Neural crest cell (in vitro differentiated cells): ENCODE measurements around the gene MBOAT1. TPM values are rescaled to one million over a fixed set of nuclear protein-coding genes. Genes with fewer than 3 reads are reported as not detected.
A peak's percentile ranks its signal among the peaks of the same experiment; 100 is the strongest.

Experiments
- DNase-seq: peaks from one replicate; pipeline ENCODE4 v3.0.0; 2021; ENCODE audit warnings: low read depth, mixed read lengths, low spot score
- H3K27ac Mint-ChIP-seq: one replicate; pipeline ENCODE4 v1.8.0; 2021; ENCODE audit warnings: mild to moderate bottlenecking, mixed read lengths; ENCODE audit not compliant: unreplicated experiment
- H3K27me3 Mint-ChIP-seq: 2 replicates; pipeline ENCODE4 v1.8.0; 2021; ENCODE audit warnings: low read depth, mild to moderate bottlenecking, mixed read lengths
- H3K36me3 Mint-ChIP-seq: 2 replicates; pipeline ENCODE4 v1.8.0; 2021; ENCODE audit warnings: low read depth, mild to moderate bottlenecking, mixed read lengths
- H3K4me1 Mint-ChIP-seq: 2 replicates; pipeline ENCODE4 v1.8.0; 2021; ENCODE audit warnings: mixed read lengths
- H3K4me3 Mint-ChIP-seq: one replicate; pipeline ENCODE4 v1.8.0; 2021; ENCODE audit warnings: mild to moderate bottlenecking, mixed read lengths
- H3K9me3 Mint-ChIP-seq: 2 replicates; pipeline ENCODE4 v1.8.0; 2021; ENCODE audit warnings: mixed read lengths
- CTCF ChIP-seq: fragments of 200-600 bp; sonication (generic); conservative IDR thresholded peaks from 2 replicates; pipeline ENCODE4 v1.5.0; 2021; ENCODE audit warnings: antibody characterized with exemption, mild to moderate bottlenecking
- total RNA-seq: library from RNA; stranded (reverse); gene quantifications from 2 replicates; pipeline ENCODE4 v1.2.1, GENCODE V29; 2021

MBOAT1 gene
- total RNA-seq, 1 donor from 2014 or later: 11.4 TPM

GRCh38 chr6:20159781-20160540 is 52.3 kb downstream of the MBOAT1 start:
- peak overlapping the region; percentile 5 for H3K27ac Mint-ChIP-seq
- no peak for DNase-seq

GRCh38 chr6:20159098-20159497 is 53.2 kb downstream of the MBOAT1 start:
- Mint-ChIP-seq H3K36me3 (no peaks in the 10 kb centered on the region), H3K9me3 (peaks cover 2% of the 10 kb centered on the region), H3K4me1 (peaks cover 28% of the 10 kb centered on the region), H3K27ac (no peak overlapping the region), H3K27me3 (no peaks in the 10 kb centered on the region), H3K4me3 (no peak overlapping the region)
- TF ChIP-seq CTCF: no peak
- DNase-seq: no peak

More at GRCh38 chr6:20159781-20160540, 52.3 kb downstream of the MBOAT1 start:
- TF ChIP-seq CTCF: no peak
- H3K27me3 Mint-ChIP-seq: no peaks in the 10 kb centered on the region
- H3K9me3 Mint-ChIP-seq: no peaks in the 10 kb centered on the region
- no peaks in the 10 kb centered on the region for H3K36me3 Mint-ChIP-seq
- H3K4me1 Mint-ChIP-seq: peaks cover 28% of the 10 kb centered on the region
- no peak overlapping the region for H3K4me3 Mint-ChIP-seq

GRCh38 chr6:20158676-20159075 is 53.6 kb downstream of the MBOAT1 start:
- Mint-ChIP-seq H3K36me3 (no peaks in the 10 kb centered on the region), H3K4me1 (peaks cover 28% of the 10 kb centered on the region), H3K27ac (no peak overlapping the region), H3K4me3 (no peak overlapping the region), H3K9me3 (peaks cover 2% of the 10 kb centered on the region), H3K27me3 (no peaks in the 10 kb centered on the region)
- no peak for DNase-seq
- no peak for TF ChIP-seq CTCF

GRCh38 chr6:20156824-20157223 is 55.4 kb downstream of the MBOAT1 start:
- Mint-ChIP-seq H3K36me3 (peaks cover 2% of the 10 kb centered on the region), H3K4me1 (peaks cover 28% of the 10 kb centered on the region), H3K9me3 (peaks cover 4% of the 10 kb centered on the region), H3K27ac (no peak overlapping the region), H3K4me3 (no peak overlapping the region), H3K27me3 (no peaks in the 10 kb centered on the region)
- DNase-seq: no peak
- no peak for TF ChIP-seq CTCF

- Mint-ChIP-seq H3K9me3 (peaks cover 4% of the 10 kb centered on the region), H3K27ac (no peak overlapping the region), H3K36me3 (peaks cover 2% of the 10 kb centered on the region), H3K27me3 (no peaks in the 10 kb centered on the region), H3K4me3 (no peak overlapping the region), H3K4me1 (peaks cover 15% of the 10 kb centered on the region)
- no peak for TF ChIP-seq CTCF
- DNase-seq: no peak
Measured at GRCh38 chr6:20154753-20155152, 57.5 kb downstream of the MBOAT1 start.
